WTC11 (cell line): ENCODE data around the gene GTPBP8. TPM values are rescaled to one million over a fixed set of nuclear protein-coding genes. Genes with fewer than 3 reads are reported as not detected.

Experiments
- ARID4B ChIP-seq: sonication (generic); formaldehyde crosslinking; IDR thresholded peaks from 2 replicates; pipeline ENCODE4 v1.8.0; 2023; ENCODE audit warnings: missing genetic modification reagents, mild to moderate bottlenecking, borderline replicate concordance
- ATF6 ChIP-seq: sonication (generic); formaldehyde crosslinking; IDR thresholded peaks from 2 replicates; pipeline ENCODE4 v1.8.1; 2023; ENCODE audit warnings: mild to moderate bottlenecking, missing genetic modification reagents
- CBFB ChIP-seq: sonication (generic); formaldehyde crosslinking; IDR thresholded peaks from 2 replicates; pipeline ENCODE4 v1.8.1; 2022; ENCODE audit warnings: mild to moderate bottlenecking, low read depth, missing genetic modification reagents
- CDX4 ChIP-seq: fragments of 250-450 bp; sonication (Bioruptor Pico); IDR thresholded peaks from 2 replicates; pipeline ENCODE4 v1.9.0; 2021; ENCODE audit warnings: moderate library complexity, mild to moderate bottlenecking, inconsistent platforms, borderline replicate concordance
- E2F4 ChIP-seq: sonication (generic); formaldehyde crosslinking; IDR thresholded peaks from 2 replicates; pipeline ENCODE4 v1.8.1; 2022; ENCODE audit warnings: low read depth, mild to moderate bottlenecking, moderate library complexity, missing genetic modification reagents, borderline replicate concordance
- E2F5 ChIP-seq: sonication (generic); formaldehyde crosslinking; IDR thresholded peaks from 2 replicates; pipeline ENCODE4 v1.8.1; 2022; ENCODE audit warnings: mild to moderate bottlenecking, moderate library complexity, missing genetic modification reagents
- ELF4 ChIP-seq: sonication (generic); formaldehyde crosslinking; IDR thresholded peaks from 2 replicates; pipeline ENCODE4 v1.8.1; 2022; ENCODE audit warnings: low read depth, mild to moderate bottlenecking, moderate library complexity, missing genetic modification reagents
- GRHL2 ChIP-seq: fragments of 250-450 bp; sonication (Bioruptor Pico); IDR thresholded peaks from 2 replicates; pipeline ENCODE4 v1.8.0; 2022; ENCODE audit warnings: mild to moderate bottlenecking, moderate library complexity; ENCODE audit not compliant: insufficient replicate concordance, severe bottlenecking
- GTF2I ChIP-seq: fragments of 250-450 bp; sonication (Bioruptor Pico); conservative IDR thresholded peaks from 2 replicates; pipeline ENCODE4 v1.4.0; 2021; ENCODE audit warnings: mild to moderate bottlenecking
- IRF1 ChIP-seq: sonication (generic); formaldehyde crosslinking; IDR thresholded peaks from 2 replicates; pipeline ENCODE4 v1.8.0; 2023; ENCODE audit warnings: missing genetic modification reagents
- MAX ChIP-seq: sonication (generic); formaldehyde crosslinking; IDR thresholded peaks from 2 replicates; pipeline ENCODE4 v1.8.0; 2022; ENCODE audit warnings: mild to moderate bottlenecking, missing genetic modification reagents
- MLX ChIP-seq: sonication (generic); formaldehyde crosslinking; IDR thresholded peaks from 2 replicates; pipeline ENCODE4 v1.8.1; 2023; ENCODE audit warnings: mild to moderate bottlenecking, missing genetic modification reagents, moderate library complexity
- NFE2L1 ChIP-seq: sonication (generic); formaldehyde crosslinking; IDR thresholded peaks from 2 replicates; pipeline ENCODE4 v1.8.1; 2023; ENCODE audit warnings: missing genetic modification reagents
- OVOL2 ChIP-seq: fragments of 250-450 bp; sonication (Bioruptor Pico); IDR thresholded peaks from 2 replicates; pipeline ENCODE4 v1.9.0; 2021; ENCODE audit warnings: mild to moderate bottlenecking, borderline replicate concordance
- SMAD3 ChIP-seq: sonication (generic); formaldehyde crosslinking; IDR thresholded peaks from 2 replicates; pipeline ENCODE4 v1.8.0; 2022; ENCODE audit warnings: missing genetic modification reagents, mild to moderate bottlenecking, borderline replicate concordance
- TEAD1 ChIP-seq: sonication (generic); formaldehyde crosslinking; IDR thresholded peaks from 2 replicates; pipeline ENCODE4 v1.8.0; 2022; ENCODE audit warnings: mild to moderate bottlenecking, missing genetic modification reagents
- TP53 ChIP-seq: sonication (generic); formaldehyde crosslinking; IDR thresholded peaks from 2 replicates; pipeline ENCODE4 v1.8.1; 2023; ENCODE audit warnings: mild to moderate bottlenecking, missing genetic modification reagents
- ZBTB21 ChIP-seq: sonication (generic); formaldehyde crosslinking; IDR thresholded peaks from 2 replicates; pipeline ENCODE4 v1.8.1; 2023; ENCODE audit warnings: mild to moderate bottlenecking, missing genetic modification reagents, borderline replicate concordance
- ZMAT4 ChIP-seq: fragments of 250-450 bp; sonication (Bioruptor Pico); IDR thresholded peaks from 2 replicates; pipeline ENCODE4 v1.9.0; 2021; ENCODE audit warnings: mild to moderate bottlenecking
- ZNF281 ChIP-seq: sonication (generic); formaldehyde crosslinking; IDR thresholded peaks from 2 replicates; pipeline ENCODE4 v1.8.0; 2023; ENCODE audit warnings: mild to moderate bottlenecking, missing genetic modification reagents
- ZNF317 ChIP-seq: sonication (generic); formaldehyde crosslinking; IDR thresholded peaks from 2 replicates; pipeline ENCODE4 v1.8.1; 2023; ENCODE audit warnings: low read depth, mild to moderate bottlenecking, moderate library complexity, missing genetic modification reagents, borderline replicate concordance
- ZNF423 ChIP-seq: fragments of 250-450 bp; sonication (Bioruptor Pico); IDR thresholded peaks from 2 replicates; pipeline ENCODE4 v2.1.2; 2022; ENCODE audit warnings: mild to moderate bottlenecking, moderate library complexity
- total RNA-seq: library from RNA; stranded (reverse); gene quantifications from 3 replicates; pipeline ENCODE4 v1.2.3, GENCODE V29; 2021

Gene GTPBP8
- total RNA-seq, 1 experiment from 2014 or later, result 19.5 TPM

GRCh38 chr3:113019182-113020137 lies 28.7 kb downstream of the GTPBP8 start (continued):
- TF ChIP-seq ZNF317, result no peak
- no peak for TF ChIP-seq NFE2L1
- TF ChIP-seq ARID4B (CRISPR knock-in tag), result peak; percentile 62
- TF ChIP-seq SMAD3, result no peak
- TF ChIP-seq TP53, result peak; percentile 74; the same call in 1 of the 2 replicates
- peak; percentile 97 for TF ChIP-seq MAX (CRISPR knock-in tag)
- no peak for TF ChIP-seq ZNF423 (CRISPR knock-in tag)
- no peak for TF ChIP-seq E2F4 (CRISPR knock-in tag)
- TF ChIP-seq CDX4, result no peak
- no peak for TF ChIP-seq MLX (CRISPR knock-in tag)
- no peak for TF ChIP-seq OVOL2 (CRISPR knock-in tag)
- TF ChIP-seq ELF4 (CRISPR knock-in tag), result no peak
- no peak for TF ChIP-seq GRHL2
- TF ChIP-seq CBFB (CRISPR knock-in tag), result no peak
- peak; percentile 88 for TF ChIP-seq E2F5 (CRISPR knock-in tag)
- peak; percentile 88 for TF ChIP-seq ZBTB21
- peak; percentile 31; the same call in 1 of the 2 replicates for TF ChIP-seq IRF1 (CRISPR knock-in tag)
- TF ChIP-seq TEAD1 (CRISPR knock-in tag), result peak; percentile 77; the same call in 1 of the 2 replicates
- no peak for TF ChIP-seq ZMAT4
- no peak for TF ChIP-seq GTF2I (CRISPR knock-in tag)
- TF ChIP-seq ATF6 (CRISPR knock-in tag), result no peak
- TF ChIP-seq ZNF281 (CRISPR knock-in tag), result no peak
